Endometrial microvascular endothelial cells (primary cell): ENCODE data around the gene APOA4. TPM values are rescaled to one million over a fixed set of nuclear protein-coding genes. Genes with fewer than 3 reads are reported as not detected.

Source experiments
- in situ Hi-C: cut with HindIII; loops from 2 replicates; pipeline ENCODE4 v1.10.0; 2017; ENCODE audit warnings: low sequenced_read_pairs, low pct_unique_long_range_greater_than_20kb; ENCODE audit errors: inconsistent ontology term
- total RNA-seq: library from RNA; depleted of rRNA; stranded (reverse); fragments of >200 nt; gene quantifications from one replicate; pipeline ENCODE4 v1.2.3, GENCODE V29; 2015; ENCODE audit errors: inconsistent ontology term

The APOA4 gene
- total RNA-seq, 1 donor from 2014 or later: not detected

DNA sequence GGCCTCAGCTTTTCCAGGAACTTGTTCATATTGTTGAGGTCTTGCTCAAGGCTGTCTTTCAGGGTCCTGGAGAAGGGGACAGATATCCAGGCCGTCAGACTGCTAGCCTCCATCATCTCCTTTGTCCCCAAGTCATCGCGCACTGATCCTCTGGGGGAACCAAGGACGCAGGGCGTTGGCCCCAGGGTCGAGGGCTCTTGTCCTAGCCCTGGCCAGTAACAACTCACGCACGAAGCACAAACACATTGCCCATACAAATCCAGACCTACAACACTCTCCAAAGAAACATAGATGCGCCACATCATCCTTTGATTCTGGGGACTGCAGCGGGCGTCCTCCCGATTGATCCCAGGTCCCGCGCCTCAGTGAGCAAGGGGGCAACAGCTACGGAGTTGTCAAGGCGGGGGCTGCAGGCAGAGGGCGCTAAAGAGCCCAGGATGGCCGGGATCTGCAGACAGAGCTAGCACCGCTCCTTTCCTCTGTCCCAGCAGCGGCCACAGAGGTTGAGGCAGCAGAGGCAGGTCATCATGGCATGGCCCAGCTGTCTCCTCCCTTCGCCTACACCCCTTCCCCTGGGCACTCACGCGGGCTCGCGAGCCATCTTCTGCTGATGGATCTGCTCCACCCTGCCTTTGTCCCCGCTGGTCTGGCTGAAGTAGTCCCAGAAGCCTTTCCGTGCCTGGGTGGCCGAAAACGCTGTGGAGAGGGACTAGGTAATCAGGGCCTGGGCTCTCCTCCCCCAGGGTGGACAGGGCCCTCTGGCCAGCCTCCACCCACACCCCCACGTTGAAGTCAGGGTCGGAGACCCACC is 31.9 kb downstream of the APOA4 start:
- in situ Hi-C loops: no loop called here

GRCh38 chr11:116790167-116791001 is 32.7 kb downstream of the APOA4 start:
- in situ Hi-C loops: no loop called here

DNA sequence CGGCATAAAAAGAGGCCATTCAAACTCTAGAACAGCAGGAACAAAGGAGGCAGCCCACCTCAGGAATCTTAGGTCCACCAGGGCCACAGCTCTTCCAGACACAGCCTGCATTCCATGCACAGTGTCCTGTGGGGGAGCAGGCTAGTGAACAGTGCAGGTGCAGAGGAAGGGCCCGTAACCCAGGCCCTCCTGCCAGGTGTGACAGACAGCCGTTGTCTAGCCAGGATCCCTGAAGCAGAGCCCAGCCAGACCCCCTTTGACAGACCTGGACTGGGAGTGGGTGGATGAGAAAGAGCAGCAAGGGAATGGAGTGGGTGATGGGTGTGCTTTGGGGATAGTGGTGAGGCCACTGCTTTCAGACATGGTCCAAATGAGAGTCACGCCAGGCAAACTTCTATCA is 34.1 kb downstream of the APOA4 start:
- in situ Hi-C loops: no loop called here

DNA sequence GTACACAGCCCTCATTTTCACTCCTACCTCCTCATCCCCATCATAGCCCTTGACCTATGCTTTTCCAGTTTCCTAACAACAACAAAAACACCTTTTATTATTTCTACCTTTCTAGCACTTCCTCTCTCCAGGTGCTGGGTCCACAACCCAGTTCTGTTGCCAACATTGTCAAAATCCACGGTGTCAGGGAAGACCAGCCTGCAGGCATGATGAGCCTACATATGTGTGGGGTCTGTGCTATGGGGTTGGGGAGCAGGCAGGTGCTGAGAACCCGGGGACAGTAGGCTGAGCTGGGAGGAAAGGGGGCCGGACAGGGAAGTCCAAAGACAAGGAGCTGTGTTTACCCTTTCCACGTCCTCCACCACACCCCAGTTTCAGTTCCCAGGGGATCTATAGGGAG is 34.6 kb downstream of the APOA4 start:
- in situ Hi-C loops: no loop called here

- in situ Hi-C loops: no loop called here
These were observed 35.2 kb downstream of the APOA4 start, which contains the start of gene ZPR1 for GRCh38 chr11:116787786-116788486. Gene ZPR1, minus strand, starts transcription at chr11:116788023. Its CDS starts 33 bp downstream, at chr11:116787990.

DNA sequence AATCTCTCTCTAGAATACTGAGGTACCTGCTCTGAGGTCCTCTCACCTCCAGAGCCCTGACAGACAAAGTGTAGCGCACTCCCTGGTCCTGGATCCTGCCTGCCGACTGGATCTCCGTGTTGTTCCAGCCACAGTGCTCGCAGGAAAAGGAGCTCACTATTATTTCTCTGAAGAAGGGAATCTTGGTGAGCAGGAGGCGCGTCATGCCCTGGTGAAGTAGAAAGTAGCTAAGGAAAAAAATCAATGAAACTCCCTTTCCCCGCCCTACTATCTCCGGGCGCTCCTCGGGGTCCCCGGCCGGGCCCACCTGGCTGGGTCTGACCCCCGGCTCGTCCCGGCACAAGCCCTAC is 35.7 kb downstream of the APOA4 start:
- in situ Hi-C loops: no loop called here

GRCh38 chr11:116786966-116787365 is 36.1 kb downstream of the APOA4 start:
- in situ Hi-C loops: no loop called here

DNA sequence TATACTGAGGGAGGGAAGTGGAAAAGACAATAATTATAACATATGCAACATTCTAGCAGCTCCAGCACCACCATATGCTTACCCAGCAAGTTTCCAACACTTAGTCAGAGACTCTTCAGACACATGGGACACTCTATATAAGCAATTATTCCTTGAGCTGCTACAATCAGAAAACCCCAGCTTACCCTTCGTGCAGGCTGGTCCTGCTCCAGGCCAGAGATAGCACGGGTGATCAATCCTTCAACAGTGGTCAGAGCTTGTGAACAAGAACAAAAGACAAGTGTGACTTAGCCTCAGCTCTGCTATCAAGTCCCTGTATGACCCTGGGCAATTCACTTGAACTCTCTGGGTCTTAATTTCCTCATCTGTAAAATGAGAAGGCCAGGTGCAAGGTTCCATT is 36.8 kb downstream of the APOA4 start:
- in situ Hi-C loops: no loop called here

- in situ Hi-C loops: no loop called here
These were observed 40.4 kb downstream of the APOA4 start for GRCh38 chr11:116782728-116783127.

DNA sequence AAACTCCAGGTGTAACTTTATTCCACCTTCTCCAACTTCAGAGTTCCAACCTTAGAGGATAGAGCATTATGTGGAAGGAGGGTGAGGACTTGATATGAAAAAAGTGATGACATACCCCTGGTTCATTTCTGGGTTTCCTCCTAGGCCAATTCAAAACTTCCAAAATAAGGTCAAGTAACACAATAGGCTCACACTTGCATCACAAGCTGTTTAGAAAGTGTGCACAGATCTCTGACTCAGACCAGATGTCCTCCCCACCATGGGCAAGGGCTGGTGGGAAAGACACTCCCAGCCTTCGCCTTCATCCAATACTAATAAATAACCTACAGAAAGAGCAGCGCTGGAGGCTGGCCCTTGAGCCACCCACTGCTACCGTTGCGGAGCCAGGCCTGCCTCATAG is 44.5 kb downstream of the APOA4 start:
- in situ Hi-C loops: no loop called here

GRCh38 chr11:116777056-116777455 is 46.0 kb downstream of the APOA4 start:
- in situ Hi-C loops: no loop called here

GRCh38 chr11:116776522-116776984 is 46.6 kb downstream of the APOA4 start:
- in situ Hi-C loops: no loop called here

GRCh38 chr11:116775975-116776374 is 47.1 kb downstream of the APOA4 start:
- in situ Hi-C loops: no loop called here

GRCh38 chr11:116774661-116775060 is 48.4 kb downstream of the APOA4 start:
- in situ Hi-C loops: no loop called here

- in situ Hi-C loops: no loop called here
These were observed 49.7 kb downstream of the APOA4 start for GRCh38 chr11:116773203-116774097.

GRCh38 chr11:116772443-116773202 is 50.5 kb downstream of the APOA4 start, which contains the start of gene BUD13:
Gene BUD13, minus strand, starts transcription at chr11:116772987. Its CDS starts 23 bp downstream, at chr11:116772964.
- in situ Hi-C loops: no loop called here

GRCh38 chr11:116771935-116772334 is 51.2 kb downstream of the APOA4 start:
- in situ Hi-C loops: no loop called here
